MCF 10A (cell line): ENCODE results near the gene RTN4R. TPM values are rescaled to one million over a fixed set of nuclear protein-coding genes. Genes with fewer than 3 reads are reported as not detected.
"Not testable (repeated sequence)": the region's sequence is repeated elsewhere in the genome, so short reads cannot be mapped to it uniquely, and the experiment has no call there.

Experiments used
- Bru-seq: library from RNA; stranded (reverse); fragments of 400-500 nt; gene quantifications from one replicate; lab custom pipeline; 2021; lab: Mats Ljungman, UMichigan
- BruChase-seq, 2 experiments: library from RNA; stranded (reverse); fragments of 400-500 nt; gene quantifications; one replicate each; lab custom pipeline; 2021; lab: Mats Ljungman, UMichigan
- BruUV-seq: library from RNA; stranded (reverse); fragments of 400-500 nt; replicated peaks from 2 replicates; lab custom pipeline; 2021; lab: Mats Ljungman, UMichigan
- CTCF ChIA-PET: fragments of 300-600 bp; sonication (Branson Sonifier 250); formaldehyde crosslinking; extraction: SDS; loops from one replicate; lab custom pipeline; 2021; ENCODE audit warnings: antibody characterized with exemption, inconsistent platforms; lab: Yijun Ruan, JAX
- POLR2A ChIA-PET: fragments of 300-600, 350-650 bp; sonication (Branson Sonifier 250); formaldehyde crosslinking; extraction: SDS; loops from one replicate; lab custom pipeline; 2020; ENCODE audit warnings: antibody characterized with exemption, inconsistent platforms; lab: Yijun Ruan, JAX
- DNase-seq: peaks from one replicate; pipeline ENCODE4 v3.0.0-alpha.2; 2018; ENCODE audit not compliant: unreplicated experiment
- H3K27ac Mint-ChIP-seq: one replicate; pipeline ENCODE4 v1.8.0; 2022; ENCODE audit warnings: mild to moderate bottlenecking, low read depth, mixed read lengths; ENCODE audit not compliant: unreplicated experiment
- H3K27me3 Mint-ChIP-seq: one replicate; pipeline ENCODE4 v1.8.0; 2022; ENCODE audit warnings: mixed read lengths; ENCODE audit not compliant: insufficient read depth, unreplicated experiment
- H3K36me3 Mint-ChIP-seq: one replicate; pipeline ENCODE4 v1.8.0; 2022; ENCODE audit warnings: mild to moderate bottlenecking, moderate library complexity, mixed read lengths; ENCODE audit not compliant: insufficient read depth, unreplicated experiment
- H3K4me1 Mint-ChIP-seq: one replicate; pipeline ENCODE4 v1.8.0; 2022; ENCODE audit warnings: mixed read lengths; ENCODE audit not compliant: insufficient read depth, unreplicated experiment
- H3K4me3 Mint-ChIP-seq: one replicate; pipeline ENCODE4 v1.8.0; 2022; ENCODE audit warnings: mild to moderate bottlenecking, moderate library complexity, mixed read lengths; ENCODE audit not compliant: unreplicated experiment
- H3K9me3 Mint-ChIP-seq: one replicate; pipeline ENCODE4 v1.8.0; 2022; ENCODE audit warnings: mixed read lengths; ENCODE audit not compliant: unreplicated experiment
- CTCF ChIP-seq: fragments of 200-600 bp; IDR thresholded peaks from one replicate; pipeline ENCODE4 v1.8.0; 2022; ENCODE audit warnings: antibody characterized with exemption, mild to moderate bottlenecking; ENCODE audit not compliant: unreplicated experiment
- intact Hi-C: fragments of 100-400 bp; cut with micrococcal nuclease; formaldehyde crosslinking; loops from 2 replicates; pipeline ENCODE4 v1.14.1; 2022
- long read RNA-seq: library from polyadenylated mRNA; stranded (forward); transcript quantifications from one replicate; pipeline ENCODE4 v2.0.0, GENCODE V29; 2022
- total RNA-seq: library from RNA; stranded (reverse); gene quantifications from 2 replicates; pipeline ENCODE4 v1.2.3, GENCODE V29; 2022

RTN4R gene
- 2.7 and 3.7 TPM in 2 replicates for total RNA-seq
- percentile 21 among the genes with signal in this experiment for Bru-seq, nascent RNA
- percentile 22 among the genes with signal in this experiment for BruChase-seq, experiment 1, labeled RNA remaining after a 6-hour chase
- percentile 29 among the genes with signal in this experiment for BruChase-seq, experiment 2, labeled RNA remaining after a 2-hour chase
- long read RNA-seq, partial matches to known transcripts = 0 of 3 reads
- long read RNA-seq, other reads (novel, unspliced or antisense) = 1 of 3 reads

- H3K4me1 Mint-ChIP-seq = no peaks in the 10 kb centered on the region
- peak within 1 kb of the TSS; percentile 61 for H3K27ac Mint-ChIP-seq
- peak; percentile 58 for DNase-seq
- no peaks in the 10 kb centered on the region for H3K9me3 Mint-ChIP-seq
- POLR2A ChIA-PET = interaction anchor here (0.6 kb wide), 1 partner anchor 325 kb away, joined by 3 read pairs; no protein-coding TSS in a partner anchor
- BruUV-seq = no TSS peak
- TF ChIP-seq CTCF = peak; percentile 63
- CTCF ChIA-PET = interaction anchor here (0.5 kb wide), 1 partner anchor 111 kb away, joined by 3 read pairs; no protein-coding TSS in a partner anchor
- peak within 1 kb of the TSS; percentile 59 for H3K4me3 Mint-ChIP-seq
- intact Hi-C loops = loop anchor here (1.0 kb wide), 1 partner anchor 111 kb away; no protein-coding TSS in a partner anchor
- no peaks in the 10 kb centered on the region for H3K27me3 Mint-ChIP-seq
- no peaks in the 10 kb centered on the region for H3K36me3 Mint-ChIP-seq
Measured at GRCh38 chr22:20268279-20269012, at the start of gene RTN4R. Gene RTN4R (minus strand): TSS chr22:20268318. CDS start chr22:20268092, 226 bp downstream.

- H3K36me3 Mint-ChIP-seq, H3K4me1 Mint-ChIP-seq, intact Hi-C loops, BruUV-seq, DNase-seq, H3K9me3 Mint-ChIP-seq, POLR2A ChIA-PET, H3K27me3 Mint-ChIP-seq, H3K27ac Mint-ChIP-seq: not testable (repeated sequence)
- CTCF ChIA-PET = interaction anchor here (0.5 to 1.8 kb wide), 6 partner anchors 8 to 608 kb away, joined by 3 to 6 read pairs (median 4); no protein-coding TSS in a partner anchor
- peak; percentile 51 for TF ChIP-seq CTCF
- peak overlapping the region; percentile 44 for H3K4me3 Mint-ChIP-seq
Measured at GRCh38 chr22:20317402-20318042, 49.4 kb upstream of the RTN4R start.

GRCh38 chr22:20316844-20317401 lies 48.8 kb upstream of the RTN4R start:
- no peak overlapping the region for H3K4me3 Mint-ChIP-seq
- no peaks in the 10 kb centered on the region for H3K36me3 Mint-ChIP-seq
- H3K27ac Mint-ChIP-seq = no peak overlapping the region
- peaks cover 7% of the 10 kb centered on the region for H3K4me1 Mint-ChIP-seq
- TF ChIP-seq CTCF = no peak
- CTCF ChIA-PET = interaction anchor here (0.6 to 1.8 kb wide), 5 partner anchors 15 to 236 kb away, joined by 3 to 6 read pairs (median 4); no protein-coding TSS in a partner anchor
- DNase-seq = no peak
- H3K27me3 Mint-ChIP-seq = no peaks in the 10 kb centered on the region
- intact Hi-C loops = no loop called here
- POLR2A ChIA-PET = no interaction called here
- no TSS peak for BruUV-seq
- no peaks in the 10 kb centered on the region for H3K9me3 Mint-ChIP-seq
